Osteoblast (primary cell): ENCODE measurements around the gene TPM1. TPM values are rescaled to one million over a fixed set of nuclear protein-coding genes. Genes with fewer than 3 reads are reported as not detected.

Source experiments
- DNase-seq: peaks from one replicate; pipeline ENCODE4 v3.0.0; 2011; ENCODE audit warnings: low spot score, mixed read lengths; ENCODE audit not compliant: insufficient read length; ENCODE audit errors: missing footprints
- H2AFZ ChIP-seq: 2 replicates; pipeline ENCODE4 v1.6.0; 2011; ENCODE audit warnings: mild to moderate bottlenecking, low read length
- H3K27ac ChIP-seq: 2 replicates; pipeline ENCODE4 v1.5.1; 2011; ENCODE audit warnings: mild to moderate bottlenecking, low read depth, low read length, moderate library complexity
- H3K27me3 ChIP-seq: 2 replicates; pipeline ENCODE4 v1.6.0; 2012; ENCODE audit warnings: mild to moderate bottlenecking, control low read depth, inconsistent platforms, low read length, moderate library complexity; ENCODE audit not compliant: insufficient read depth
- H3K36me3 ChIP-seq: 2 replicates; pipeline ENCODE4 v1.5.1; 2011; ENCODE audit warnings: mild to moderate bottlenecking, low read length, control low read depth, moderate library complexity; ENCODE audit not compliant: insufficient read depth
- H3K4me1 ChIP-seq: 2 replicates; pipeline ENCODE4 v1.5.1; 2011; ENCODE audit warnings: mild to moderate bottlenecking, low read length, control low read depth, moderate library complexity; ENCODE audit not compliant: insufficient read depth
- H3K4me2 ChIP-seq: 2 replicates; pipeline ENCODE4 v1.6.0; 2011; ENCODE audit warnings: mild to moderate bottlenecking, low read length; ENCODE audit not compliant: insufficient read depth
- H3K4me3 ChIP-seq: fragments of 200-600 bp; sonication (generic); 3 replicates; pipeline ENCODE4 v1.5.1; 2012; ENCODE audit warnings: mild to moderate bottlenecking, low read length, inconsistent platforms; ENCODE audit not compliant: insufficient read depth
- H3K79me2 ChIP-seq: 2 replicates; pipeline ENCODE4 v1.6.0; 2012; ENCODE audit warnings: mild to moderate bottlenecking, low read length, control low read depth, inconsistent platforms; ENCODE audit not compliant: insufficient read depth
- H3K9me3 ChIP-seq: 2 replicates; pipeline ENCODE4 v1.5.1; 2011; ENCODE audit warnings: low read depth, low read length, control low read depth
- H4K20me1 ChIP-seq: 2 replicates; pipeline ENCODE4 v1.6.0; 2012; ENCODE audit warnings: mild to moderate bottlenecking, low read length, control low read depth; ENCODE audit not compliant: insufficient read depth
- total RNA-seq: library from RNA; depleted of rRNA; stranded (reverse); fragments of >200 nt; gene quantifications from 2 replicates; pipeline ENCODE4 v1.2.3, GENCODE V29; 2012
- TF ChIP-seq, protein P1 (sequence below): IDR thresholded peaks from 2 replicates; pipeline ENCODE4 v1.5.1; 2011; ENCODE audit warnings: mild to moderate bottlenecking, low read depth, low read length, moderate library complexity; ENCODE audit errors: extremely low read depth

The TPM1 gene
- total RNA-seq, 1 donor = 1,563 TPM

DNA sequence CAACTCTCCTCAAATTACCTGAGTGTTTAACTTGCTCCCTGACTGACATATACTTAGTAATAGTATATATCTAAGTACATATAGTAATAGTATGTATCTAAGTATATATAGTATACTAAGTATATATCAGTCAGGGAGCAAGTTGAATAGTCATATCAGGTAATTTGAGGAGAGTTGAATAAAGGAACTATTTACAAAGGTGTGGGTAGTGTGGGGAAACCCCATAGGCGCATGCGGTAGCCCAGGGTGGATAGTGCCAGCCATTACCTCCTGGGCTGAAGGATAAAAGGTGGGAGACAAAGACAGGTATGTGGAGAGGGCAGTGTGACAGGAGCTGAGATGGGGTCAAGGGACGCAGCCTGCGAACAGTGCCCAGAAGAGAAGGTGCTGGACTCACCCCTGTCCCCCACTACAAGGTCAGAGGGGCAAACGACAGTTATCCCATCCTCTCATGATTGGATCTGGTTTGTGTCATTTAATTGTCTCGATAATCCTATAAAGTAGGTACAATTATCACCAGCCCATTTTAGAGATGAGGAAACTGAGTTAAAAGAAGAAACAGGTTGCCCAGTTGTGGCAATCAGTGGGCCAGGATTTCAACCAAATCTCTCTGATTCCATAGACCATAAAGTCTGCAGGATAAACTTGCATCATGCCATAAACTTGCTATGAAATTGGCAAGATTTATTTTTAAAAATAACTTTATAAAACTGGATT is 34.1 kb upstream of the TPM1 start:
- peaks cover 10% of the 10 kb centered on the region for H3K4me1 ChIP-seq
- TF ChIP-seq, protein P1, sequence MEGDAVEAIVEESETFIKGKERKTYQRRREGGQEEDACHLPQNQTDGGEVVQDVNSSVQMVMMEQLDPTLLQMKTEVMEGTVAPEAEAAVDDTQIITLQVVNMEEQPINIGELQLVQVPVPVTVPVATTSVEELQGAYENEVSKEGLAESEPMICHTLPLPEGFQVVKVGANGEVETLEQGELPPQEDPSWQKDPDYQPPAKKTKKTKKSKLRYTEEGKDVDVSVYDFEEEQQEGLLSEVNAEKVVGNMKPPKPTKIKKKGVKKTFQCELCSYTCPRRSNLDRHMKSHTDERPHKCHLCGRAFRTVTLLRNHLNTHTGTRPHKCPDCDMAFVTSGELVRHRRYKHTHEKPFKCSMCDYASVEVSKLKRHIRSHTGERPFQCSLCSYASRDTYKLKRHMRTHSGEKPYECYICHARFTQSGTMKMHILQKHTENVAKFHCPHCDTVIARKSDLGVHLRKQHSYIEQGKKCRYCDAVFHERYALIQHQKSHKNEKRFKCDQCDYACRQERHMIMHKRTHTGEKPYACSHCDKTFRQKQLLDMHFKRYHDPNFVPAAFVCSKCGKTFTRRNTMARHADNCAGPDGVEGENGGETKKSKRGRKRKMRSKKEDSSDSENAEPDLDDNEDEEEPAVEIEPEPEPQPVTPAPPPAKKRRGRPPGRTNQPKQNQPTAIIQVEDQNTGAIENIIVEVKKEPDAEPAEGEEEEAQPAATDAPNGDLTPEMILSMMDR = no peak
- H3K4me2 ChIP-seq = no peak overlapping the region
- H3K27me3 ChIP-seq = no peaks in the 10 kb centered on the region
- H2AFZ ChIP-seq = no peak overlapping the region
- no peaks in the 10 kb centered on the region for H3K36me3 ChIP-seq
- no peak overlapping the region for H3K4me3 ChIP-seq
- no peak for DNase-seq
- no peaks in the 10 kb centered on the region for H3K9me3 ChIP-seq
- H3K27ac ChIP-seq = no peak overlapping the region
- no peaks in the 10 kb centered on the region for H4K20me1 ChIP-seq
- H3K79me2 ChIP-seq = no peaks in the 10 kb centered on the region

DNA sequence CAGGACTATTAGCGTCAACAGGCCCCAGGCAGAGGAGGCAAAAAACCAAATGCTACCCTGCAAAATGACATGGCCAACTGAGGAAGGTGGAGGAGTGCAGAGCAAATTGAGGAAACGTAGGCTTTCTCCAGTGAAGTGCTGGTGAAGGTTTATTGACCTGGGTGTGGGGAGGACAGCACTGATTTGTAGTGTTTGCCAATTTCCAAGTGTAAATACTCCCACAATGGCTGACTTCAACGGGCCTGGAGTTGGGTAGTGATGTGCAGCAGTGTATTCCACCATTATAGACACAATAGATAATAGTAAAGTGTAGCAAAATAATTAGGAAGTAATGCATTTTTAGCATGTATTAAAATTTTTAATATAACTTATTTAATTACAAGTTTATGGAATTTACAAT is 32.2 kb upstream of the TPM1 start:
- Histone ChIP-seq H3K9me3 (no peaks in the 10 kb centered on the region), H3K4me1 (peaks cover 29% of the 10 kb centered on the region), H3K4me2 (no peak overlapping the region), H3K36me3 (no peaks in the 10 kb centered on the region), H3K79me2 (no peaks in the 10 kb centered on the region), H3K27me3 (no peaks in the 10 kb centered on the region), H4K20me1 (no peaks in the 10 kb centered on the region), H3K4me3 (no peak overlapping the region), H2AFZ (no peak overlapping the region), H3K27ac (no peak overlapping the region)
- TF ChIP-seq, protein P1 = no peak
- no peak for DNase-seq

DNA sequence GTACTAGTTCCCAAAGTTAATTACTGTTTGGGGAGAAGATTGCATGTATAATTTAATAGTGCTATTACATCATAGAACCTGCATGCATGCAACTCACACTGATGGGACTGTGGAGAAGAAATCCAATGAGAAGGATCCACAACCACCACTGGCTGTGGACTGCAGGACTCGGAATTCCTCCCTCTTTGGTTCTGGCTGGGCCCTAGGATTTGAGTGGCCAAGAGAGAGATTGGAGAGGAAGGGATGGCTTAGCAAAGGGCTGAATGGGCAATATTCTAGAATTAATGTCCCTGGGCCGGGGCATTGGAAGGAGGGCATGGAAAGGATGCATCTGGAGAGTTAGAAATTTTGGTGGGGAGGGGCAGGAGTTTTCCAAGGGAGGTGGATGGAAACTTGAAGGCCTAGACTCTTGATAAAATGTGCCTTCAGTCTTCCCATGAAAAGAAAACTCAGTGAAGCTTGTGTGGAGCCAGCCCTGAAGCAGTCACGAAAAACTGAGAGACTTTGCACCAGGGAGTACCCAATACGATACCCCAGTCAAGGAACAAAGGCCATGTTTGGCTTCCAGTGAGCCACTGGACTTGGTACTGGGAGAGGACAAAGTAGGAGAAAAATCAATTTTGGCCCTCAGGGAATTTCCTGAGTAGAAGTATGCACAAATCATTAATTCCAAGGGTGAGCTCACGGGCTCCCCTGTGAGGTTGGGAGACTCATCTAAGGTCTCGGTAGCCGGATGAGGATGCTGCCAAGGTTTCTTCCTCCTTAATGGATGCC is 31.4 kb upstream of the TPM1 start:
- no peak overlapping the region for H3K4me3 ChIP-seq
- DNase-seq = no peak
- peaks cover 36% of the 10 kb centered on the region for H3K4me1 ChIP-seq
- H3K36me3 ChIP-seq = no peaks in the 10 kb centered on the region
- H2AFZ ChIP-seq = no peak overlapping the region
- H4K20me1 ChIP-seq = no peaks in the 10 kb centered on the region
- H3K4me2 ChIP-seq = no peak overlapping the region
- H3K79me2 ChIP-seq = no peaks in the 10 kb centered on the region
- TF ChIP-seq, protein P1 = no peak
- no peaks in the 10 kb centered on the region for H3K27me3 ChIP-seq
- H3K9me3 ChIP-seq = no peaks in the 10 kb centered on the region
- H3K27ac ChIP-seq = no peak overlapping the region

DNA sequence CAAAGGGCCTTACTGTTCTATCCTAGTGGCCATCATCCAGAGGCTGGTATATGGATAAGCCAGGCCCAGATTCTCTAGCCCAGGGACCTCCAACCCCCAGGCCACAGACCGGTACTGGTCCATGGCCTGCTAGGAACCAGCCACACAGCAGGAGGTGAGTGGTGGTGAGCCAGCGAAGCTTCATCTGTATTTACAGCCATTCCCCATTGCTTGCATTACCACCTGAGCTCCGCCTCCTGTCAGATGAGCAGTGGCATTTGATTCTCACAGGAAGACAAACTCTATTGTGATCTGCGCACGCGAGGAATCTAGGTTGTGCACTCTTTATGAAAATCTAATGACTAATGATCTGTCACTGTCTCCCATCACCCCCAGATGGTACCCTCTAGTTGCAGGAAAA is 30.1 kb upstream of the TPM1 start:
- Histone ChIP-seq H3K79me2 (no peaks in the 10 kb centered on the region), H3K27ac (no peak overlapping the region), H3K4me3 (no peak overlapping the region), H3K36me3 (no peaks in the 10 kb centered on the region), H3K9me3 (no peaks in the 10 kb centered on the region), H2AFZ (no peak overlapping the region), H4K20me1 (no peaks in the 10 kb centered on the region), H3K27me3 (no peaks in the 10 kb centered on the region), H3K4me1 (peaks cover 37% of the 10 kb centered on the region), H3K4me2 (no peak overlapping the region)
- no peak for DNase-seq
- TF ChIP-seq, protein P1 = no peak
